GM12891 (cell line): ENCODE measurements around the gene FXR1.

ENCODE experiments used
- DNase-seq: peaks from one replicate; pipeline ENCODE4 v3.0.0; 2011; ENCODE audit warnings: low spot score; ENCODE audit not compliant: insufficient read length
- FAIRE-seq: peaks from 2 replicates; lab custom pipeline; 2011; peaks lifted over from hg19 to GRCh38; lab: Jason Lieb, UNC
- PAX5 ChIP-seq: IDR thresholded peaks from 2 replicates; pipeline ENCODE4 v1.6.1; 2011; ENCODE audit warnings: low read length, moderate library complexity, mild to moderate bottlenecking; ENCODE audit not compliant: insufficient read depth, severe bottlenecking
- POLR2A ChIP-seq: IDR thresholded peaks from 2 replicates; pipeline ENCODE4 v1.6.1; 2011; ENCODE audit warnings: low read depth, low read length, control low read depth
- POLR2AphosphoS5 ChIP-seq: IDR thresholded peaks from 2 replicates; pipeline ENCODE4 v1.6.1; 2011; ENCODE audit warnings: low read depth, low read length, control low read depth
- POU2F2 ChIP-seq: IDR thresholded peaks from 2 replicates; pipeline ENCODE4 v1.6.1; 2011; ENCODE audit warnings: low read depth, mild to moderate bottlenecking, control low read depth, low read length, moderate library complexity
- SPI1 ChIP-seq: IDR thresholded peaks from 2 replicates; pipeline ENCODE4 v1.6.1; 2011; ENCODE audit warnings: low read depth, low read length, control low read depth
- TAF1 ChIP-seq: IDR thresholded peaks from 2 replicates; pipeline ENCODE4 v1.6.1; 2011; ENCODE audit warnings: low read depth, low read length, control low read depth

FXR1 gene

DNA sequence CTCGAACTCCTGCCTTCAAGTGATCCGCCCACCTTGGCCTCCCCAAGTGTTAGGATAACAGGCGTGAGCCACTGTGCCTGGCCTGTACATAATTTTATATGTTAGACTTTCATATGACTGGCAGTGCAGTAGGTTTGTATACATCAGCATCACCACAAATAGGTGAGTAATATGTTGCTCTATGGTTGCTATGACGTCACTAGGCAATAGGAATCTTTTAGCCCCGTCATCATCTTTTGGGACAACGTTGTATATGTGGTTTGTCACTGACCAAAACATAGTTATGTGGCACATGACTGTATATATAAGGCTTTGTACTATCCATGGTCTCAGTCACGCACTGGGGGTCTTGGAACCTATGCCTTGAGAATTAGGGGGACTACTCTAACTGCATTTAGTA lies 94.1 kb downstream of the FXR1 start:
- TF ChIP-seq POU2F2, result no peak
- no peak for TF ChIP-seq POLR2A
- TF ChIP-seq SPI1, result no peak
- TF ChIP-seq PAX5, result no peak
- TF ChIP-seq TAF1, result no peak
- DNase-seq (no peak), FAIRE-seq (no peak)

DNA sequence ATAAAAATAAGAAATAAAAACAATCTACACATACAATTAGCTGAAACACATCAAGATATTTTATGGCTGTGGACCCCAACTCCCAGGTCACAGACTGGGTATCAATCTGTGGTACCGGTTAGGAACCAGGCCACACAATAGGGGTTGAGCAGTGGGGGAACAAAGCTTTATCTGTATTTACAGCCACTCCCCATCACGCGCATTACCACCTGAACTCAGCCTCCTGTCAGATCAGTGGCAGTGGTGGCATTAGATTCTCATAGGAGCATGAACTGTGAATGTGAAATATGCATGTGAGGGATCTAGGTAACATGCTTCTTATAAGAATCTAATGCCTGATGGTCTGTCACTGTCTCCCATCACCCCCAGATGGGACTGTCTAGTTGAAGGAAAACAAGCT lies 94.8 kb downstream of the FXR1 start:
- no peak for FAIRE-seq
- no peak for TF ChIP-seq SPI1
- no peak for TF ChIP-seq TAF1
- no peak for TF ChIP-seq POLR2AphosphoS5
- no peak for TF ChIP-seq PAX5

DNA sequence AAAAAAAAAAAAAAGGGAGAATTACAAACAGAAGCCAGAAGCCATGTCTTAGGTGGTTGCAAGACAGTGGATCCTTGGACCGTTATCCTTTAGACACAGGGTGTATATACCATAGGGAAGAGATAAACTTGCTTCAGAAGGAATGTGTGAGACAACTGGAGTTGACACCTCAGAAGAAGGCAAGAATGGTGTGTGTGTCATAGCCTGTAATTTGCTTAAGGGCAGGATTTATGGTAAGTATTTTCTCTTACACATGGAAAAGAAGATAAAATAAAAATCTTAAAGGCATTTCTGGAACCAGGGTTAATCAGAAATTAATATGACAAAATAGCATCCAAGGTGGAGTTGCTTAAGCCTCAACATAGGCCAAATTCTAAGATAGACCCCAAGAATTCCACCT lies 96.3 kb downstream of the FXR1 start:
- FAIRE-seq (no peak), DNase-seq (no peak)
- TF ChIP-seq TAF1 (no peak), POU2F2 (no peak), POLR2AphosphoS5 (no peak), SPI1 (no peak), POLR2A (no peak), PAX5 (no peak)

More for the DNA sequence above, 94.8 kb downstream of the FXR1 start:
- no peak for DNase-seq

- TF ChIP-seq POLR2AphosphoS5 (no peak), POLR2A (no peak), SPI1 (no peak), POU2F2 (no peak), PAX5 (no peak)
- no peak for DNase-seq
- FAIRE-seq, result no peak
These were observed 96.8 kb downstream of the FXR1 start for GRCh38 chr3:181009225-181009624.

- FAIRE-seq (no peak), DNase-seq (no peak)
- no peak for TF ChIP-seq POLR2A
- no peak for TF ChIP-seq POU2F2
- TF ChIP-seq POLR2AphosphoS5, result no peak
- no peak for TF ChIP-seq TAF1
- TF ChIP-seq PAX5, result no peak
These were observed 105.2 kb downstream of the FXR1 start for GRCh38 chr3:181017690-181018089.

DNA sequence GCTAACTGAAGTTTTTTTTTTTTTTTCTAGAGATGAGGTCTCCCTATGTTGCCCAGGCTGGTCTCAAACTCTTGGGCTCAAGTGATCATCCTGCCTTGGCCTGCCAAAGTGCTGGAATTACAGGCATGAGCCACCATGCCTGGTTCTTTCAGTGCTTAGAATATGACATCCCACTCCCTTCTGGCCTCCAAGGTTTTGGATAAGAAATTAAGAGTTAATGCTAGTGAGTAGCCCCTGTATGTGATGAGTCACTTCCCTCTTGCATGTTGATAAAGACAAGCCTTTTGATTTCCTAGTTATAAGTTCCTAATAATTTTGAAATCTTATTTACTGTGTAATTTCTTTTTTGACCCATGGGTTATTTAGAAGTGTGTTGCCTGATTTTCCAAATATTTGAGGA lies 112.7 kb downstream of the FXR1 start:
- no peak for DNase-seq
- FAIRE-seq, result no peak
- TF ChIP-seq POLR2AphosphoS5, result no peak
- no peak for TF ChIP-seq POLR2A
- no peak for TF ChIP-seq TAF1
- TF ChIP-seq POU2F2, result no peak
- TF ChIP-seq PAX5, result no peak
- no peak for TF ChIP-seq SPI1

DNA sequence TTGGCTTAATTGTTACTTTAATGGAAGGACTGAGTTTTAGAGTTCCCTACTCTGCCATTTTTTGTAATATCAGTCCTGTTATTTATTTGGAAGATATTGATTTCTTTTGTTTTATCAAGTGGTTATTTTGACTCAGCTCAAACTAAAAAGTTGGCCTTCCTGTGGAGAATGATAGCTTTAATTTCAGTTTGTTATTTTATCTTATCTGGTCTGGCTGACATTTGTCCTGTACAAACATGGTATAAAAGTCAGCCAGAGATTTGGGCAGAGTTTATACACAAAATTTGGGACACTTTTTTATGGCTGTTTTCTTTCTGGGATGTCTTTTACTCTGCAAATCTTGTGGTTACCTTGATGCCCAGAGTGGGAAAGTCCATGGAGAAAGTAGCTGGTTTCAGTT lies 118.5 kb downstream of the FXR1 start:
- TF ChIP-seq SPI1 (no peak), POU2F2 (no peak), POLR2A (no peak), POLR2AphosphoS5 (no peak), TAF1 (no peak), PAX5 (no peak)
- FAIRE-seq, result no peak
- no peak for DNase-seq
